Suprapubic skin (tissue), 4 donors: ENCODE measurements around the gene UNC13D. TPM values are rescaled to one million over a fixed set of nuclear protein-coding genes. Genes with fewer than 3 reads are reported as not detected.

Experiments
- DNase-seq, 2 donors: peaks; one replicate each; pipeline ENCODE4 v3.0.0-alpha.2; 2019; ENCODE audit warnings: low spot score in 2 of 2
- H3K27ac ChIP-seq: fragments of 200-600 bp; sonication (generic); one replicate; pipeline ENCODE4 v1.5.1; 2019
- H3K27me3 ChIP-seq: fragments of 200-600 bp; sonication (generic); one replicate; pipeline ENCODE4 v1.5.1; 2019
- H3K36me3 ChIP-seq: fragments of 200-600 bp; sonication (generic); one replicate; pipeline ENCODE4 v1.5.1; 2019
- H3K4me1 ChIP-seq: fragments of 200-600 bp; sonication (generic); one replicate; pipeline ENCODE4 v1.5.1; 2019
- H3K4me3 ChIP-seq: fragments of 200-600 bp; sonication (generic); one replicate; pipeline ENCODE4 v1.5.1; 2019; ENCODE audit warnings: mild to moderate bottlenecking
- H3K9me3 ChIP-seq: fragments of 200-600 bp; sonication (generic); one replicate; pipeline ENCODE4 v1.5.1; 2019
- CTCF ChIP-seq, 2 donors: fragments of 200-600 bp in 1 of 2; fragments of 450-650 bp in 1 of 2; sonication (generic) in 1 of 2; IDR thresholded peaks; one replicate each; pipeline ENCODE4 v1.5.1; 2016 to 2019; ENCODE audit warnings: antibody characterized with exemption in 2 of 2, mild to moderate bottlenecking in 1 of 2, moderate library complexity in 1 of 2
- EP300 ChIP-seq: sonication (generic); formaldehyde crosslinking; IDR thresholded peaks from one replicate; pipeline ENCODE4 v1.6.1; 2017; ENCODE audit warnings: antibody characterized with exemption
- POLR2A ChIP-seq, 2 donors: fragments of 450-650 bp; IDR thresholded peaks; one replicate each; pipeline ENCODE4 v1.6.1; 2017; ENCODE audit warnings: antibody characterized with exemption in 2 of 2, mild to moderate bottlenecking in 2 of 2, moderate library complexity in 2 of 2
- POLR2AphosphoS5 ChIP-seq, 3 donors: sonication (generic); formaldehyde crosslinking; IDR thresholded peaks; one replicate each; pipeline ENCODE4 v1.6.1; 2017; ENCODE audit warnings: antibody characterized with exemption in 3 of 3
- WGBS: methylation state at CpG from one replicate; pipeline ENCODE4 v1.1.5; 2018; 5-methylcytosine and 5-hydroxymethylcytosine counted together
- total RNA-seq, 4 donors: library from RNA; depleted of rRNA; stranded (reverse); fragments of >200 nt; gene quantifications; one replicate each; pipeline ENCODE4 v1.1.0, GENCODE V29; 2016

Gene UNC13D
- total RNA-seq, 4 donors from 2014 or later: 5.2 to 21.0 (median 7.2) TPM

- Histone ChIP-seq H3K27ac (no peak overlapping the region), H3K36me3 (no peaks in the 10 kb centered on the region), H3K4me1 (peaks cover 43% of the 10 kb centered on the region), H3K9me3 (no peaks in the 10 kb centered on the region), H3K27me3 (no peaks in the 10 kb centered on the region), H3K4me3 (no peak overlapping the region)
- DNase-seq: no peak
- TF ChIP-seq POLR2AphosphoS5 (IDR thresholded peaks at IDR 0.05): no peak
- TF ChIP-seq POLR2A (IDR thresholded peaks at IDR 0.05): peak in 1 of 2 donors; percentile 9
- 60% methylated on average over 15 of the region's 15 CpGs for WGBS
Observed at GRCh38 chr17:75881678-75882454, 37.7 kb upstream of the UNC13D start.

DNA sequence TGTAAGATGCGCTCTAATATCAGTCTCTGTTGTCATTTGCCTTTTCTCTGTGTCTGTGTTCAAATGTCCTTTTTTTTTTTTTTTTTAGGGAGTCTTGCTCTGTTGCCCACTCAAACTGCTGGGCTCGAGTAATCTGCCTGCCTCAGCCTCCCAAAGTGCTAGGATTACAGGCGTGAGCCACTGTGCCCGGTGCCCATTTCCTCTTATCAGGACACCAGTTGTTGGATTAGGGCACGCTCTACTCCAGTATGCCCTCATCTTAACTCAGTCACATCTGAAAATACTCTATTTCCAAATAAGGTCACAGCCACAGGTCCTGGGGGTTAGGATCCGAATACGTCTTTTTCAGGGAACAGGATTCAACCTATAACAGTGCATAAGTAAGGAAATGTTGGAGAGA is 36.1 kb upstream of the UNC13D start:
- peaks cover 5% of the 10 kb centered on the region for H3K36me3 ChIP-seq
- H3K27ac ChIP-seq: no peak overlapping the region
- WGBS: 80% methylated on average over 7 of the region's 7 CpGs
- H3K4me1 ChIP-seq: peaks cover 59% of the 10 kb centered on the region
- no peak for TF ChIP-seq POLR2A (IDR thresholded peaks at IDR 0.05)
- H3K9me3 ChIP-seq: no peaks in the 10 kb centered on the region
- H3K27me3 ChIP-seq: no peaks in the 10 kb centered on the region
- DNase-seq: no peak
- no peak overlapping the region for H3K4me3 ChIP-seq

DNA sequence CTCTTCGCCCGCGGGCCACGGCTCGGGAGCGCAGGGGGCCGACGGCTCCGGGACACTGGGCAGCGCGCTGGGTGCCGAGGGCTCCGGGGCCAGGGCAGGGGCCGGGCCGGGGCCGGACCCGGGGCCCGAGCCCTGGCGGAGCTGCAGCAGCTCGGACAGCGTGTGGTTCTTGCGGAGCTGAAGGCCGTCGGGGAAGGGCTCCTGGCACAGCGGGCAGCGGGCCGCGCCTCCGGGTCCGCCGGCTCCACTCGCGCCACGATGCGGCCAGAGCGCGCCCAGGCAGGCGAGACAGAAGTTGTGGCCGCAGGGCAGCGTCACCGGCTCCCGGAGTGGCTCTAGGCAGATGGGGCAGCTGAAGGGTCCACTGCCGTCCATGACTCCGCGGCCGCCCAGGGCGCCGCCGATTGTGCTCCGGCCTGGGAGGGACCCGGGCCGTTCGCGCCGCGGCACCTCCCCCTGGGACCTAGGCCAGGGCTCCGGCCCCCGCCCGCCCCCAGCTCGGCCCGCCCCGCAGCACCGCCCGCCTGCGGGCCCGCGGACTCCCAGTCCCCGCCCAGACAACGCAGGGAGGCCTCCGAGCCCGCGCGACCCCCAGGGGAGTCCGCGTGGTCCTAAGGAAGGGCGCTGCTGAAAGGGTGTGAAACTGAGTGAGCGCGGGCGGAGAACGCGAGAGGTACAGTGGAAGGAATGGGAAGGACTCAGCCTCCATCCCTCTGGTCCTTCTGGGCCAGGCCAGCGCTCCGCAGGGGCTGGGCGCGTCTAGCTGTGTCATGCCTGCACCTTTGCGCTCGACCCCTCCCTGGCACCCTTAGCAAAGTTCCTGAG is 34.2 kb upstream of the UNC13D start, which contains the start of gene TRIM47:
Gene TRIM47 (minus strand): TSS at position 408 of the 825 bp plus-strand sequence. CDS start 33 bp downstream, at position 375.
- Histone ChIP-seq H3K27ac (peak within 1 kb of the TSS; percentile 98), H3K4me3 (peak within 1 kb of the TSS; percentile 82), H3K27me3 (no peaks in the 10 kb centered on the region), H3K36me3 (peaks cover 19% of the 10 kb centered on the region), H3K4me1 (peaks cover 76% of the 10 kb centered on the region), H3K9me3 (no peaks in the 10 kb centered on the region)
- TF ChIP-seq EP300 (no peak), POLR2AphosphoS5 (IDR thresholded peaks at IDR 0.05) (peak in 1 of 3 donors; percentile 19), CTCF (IDR thresholded peaks at IDR 0.05) (peak in 1 of 2 donors; percentile 24), POLR2A (IDR thresholded peaks at IDR 0.05) (peak in 1 of 2 donors; percentile 58)
- WGBS: 1% methylated on average over 55 of the region's 87 CpGs
- DNase-seq: peak in 1 of 2 donors; percentile 86

DNA sequence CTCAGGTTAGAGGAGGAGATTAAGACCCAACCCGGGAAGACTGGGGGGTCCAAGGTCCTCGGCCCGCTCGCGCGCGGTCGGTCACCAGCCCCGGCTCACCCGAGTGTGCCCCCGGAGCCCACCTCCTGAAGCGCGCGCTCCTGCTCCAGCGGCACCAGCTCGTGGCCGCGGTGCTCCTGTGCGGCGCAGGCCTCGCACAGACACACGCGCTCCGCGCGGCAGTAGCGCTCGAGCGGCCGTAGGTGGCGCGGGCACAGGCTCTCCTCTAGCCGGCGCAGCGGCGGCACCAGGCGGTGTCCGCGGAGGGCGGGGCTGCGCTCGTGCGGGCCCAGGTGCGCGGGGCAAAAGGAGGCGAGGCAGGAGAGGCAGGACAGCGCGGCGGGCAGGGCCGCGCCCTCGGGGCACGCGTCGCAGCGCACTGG is 33.6 kb upstream of the UNC13D start:
- H3K9me3 ChIP-seq: no peaks in the 10 kb centered on the region
- H3K4me1 ChIP-seq: peaks cover 78% of the 10 kb centered on the region
- peaks cover 19% of the 10 kb centered on the region for H3K36me3 ChIP-seq
- WGBS: 0% methylated on average over 21 of the region's 56 CpGs
- peak overlapping the region; percentile 98 for H3K27ac ChIP-seq
- TF ChIP-seq EP300: no peak
- peak in 2 of 3 donors; percentile 13 to 20 for TF ChIP-seq POLR2AphosphoS5 (IDR thresholded peaks at IDR 0.05)
- peak; percentile 27 to 70 for TF ChIP-seq CTCF (IDR thresholded peaks at IDR 0.05)
- H3K4me3 ChIP-seq: peak overlapping the region; percentile 82
- H3K27me3 ChIP-seq: no peaks in the 10 kb centered on the region
- no peak for DNase-seq

DNA sequence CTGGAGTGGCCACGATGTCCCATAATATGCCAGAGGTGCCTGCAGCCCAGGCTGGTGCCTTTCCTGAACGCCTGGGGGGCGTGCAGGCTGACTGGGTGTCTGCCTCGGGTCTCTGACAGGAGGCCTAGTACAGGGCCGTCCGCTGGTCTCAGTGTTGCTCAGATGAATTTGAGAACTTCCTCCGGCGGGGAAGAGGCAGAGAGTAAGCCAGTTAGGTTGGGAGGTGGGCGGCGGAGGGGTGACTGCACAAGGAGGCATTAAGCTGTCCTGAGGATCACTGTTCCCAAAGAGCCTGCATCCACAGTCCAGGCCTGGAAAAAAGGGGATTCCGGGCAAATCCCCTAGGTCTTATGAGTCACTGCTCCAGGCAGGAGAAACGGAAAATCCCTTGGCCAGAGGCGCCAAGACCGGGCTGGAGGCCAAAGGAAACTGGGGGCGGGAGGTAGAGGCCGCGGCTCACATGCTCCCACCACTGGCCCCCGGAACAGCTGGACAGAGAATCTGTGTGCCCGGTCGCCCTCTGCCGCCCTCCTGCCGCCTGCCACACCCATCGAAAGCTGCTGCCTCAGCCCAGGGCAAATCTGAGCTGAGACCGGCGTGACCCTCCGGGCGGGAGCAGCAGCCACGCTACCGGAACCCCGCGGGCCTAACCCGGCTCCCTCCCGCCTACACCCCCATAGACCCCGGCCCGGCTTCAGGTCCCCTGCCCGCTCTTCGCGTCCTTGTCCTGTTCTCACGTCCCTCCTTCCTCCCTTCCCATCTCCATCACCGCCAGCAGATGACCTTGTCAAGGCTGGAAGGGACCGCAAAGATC is 32.9 kb upstream of the UNC13D start:
- no peaks in the 10 kb centered on the region for H3K27me3 ChIP-seq
- WGBS: 2% methylated on average over 13 of the region's 41 CpGs
- peak overlapping the region; percentile 82 for H3K4me3 ChIP-seq
- peak; percentile 95 to 96 for DNase-seq
- TF ChIP-seq POLR2A (IDR thresholded peaks at IDR 0.05): peak in 1 of 2 donors; percentile 56
- TF ChIP-seq EP300: no peak
- no peak for TF ChIP-seq CTCF (IDR thresholded peaks at IDR 0.05)
- peak in 2 of 3 donors; percentile 66 to 84 for TF ChIP-seq POLR2AphosphoS5 (IDR thresholded peaks at IDR 0.05)
- peak overlapping the region; percentile 98 for H3K27ac ChIP-seq
- peaks cover 78% of the 10 kb centered on the region for H3K4me1 ChIP-seq
- H3K9me3 ChIP-seq: no peaks in the 10 kb centered on the region
- peaks cover 19% of the 10 kb centered on the region for H3K36me3 ChIP-seq
